GM18909 (cell line): ENCODE results near the gene ASPDH.

Experiments
- ATAC-seq: cut with Tn5 transposase; IDR thresholded peaks from one replicate; pipeline ENCODE4 v1.9.1; 2021; ENCODE audit warnings: mild to moderate bottlenecking; ENCODE audit not compliant: unreplicated experiment, poor library complexity

Gene ASPDH

DNA sequence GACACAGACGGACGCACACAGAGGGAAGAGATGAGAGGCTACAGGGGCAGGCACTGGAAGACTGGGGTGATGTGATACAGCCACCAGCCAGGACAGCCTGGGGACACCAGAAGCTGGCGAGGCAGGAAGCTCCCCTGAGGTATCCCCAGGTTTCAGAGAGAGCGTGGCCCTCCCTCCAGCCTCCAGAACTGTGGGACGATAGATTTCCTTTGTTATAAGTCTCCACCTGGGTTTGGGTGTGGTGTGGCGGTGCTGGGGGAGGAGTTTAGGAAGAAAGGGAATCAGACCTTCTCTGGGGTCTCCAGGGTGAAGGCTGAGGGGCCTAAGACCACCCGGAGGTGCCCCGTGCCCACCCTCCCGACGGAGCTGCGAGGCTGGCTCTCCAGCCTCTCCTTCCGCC lies 2.7 kb upstream of the ASPDH start:
- no peak for ATAC-seq

GRCh38 chr19:50515168-50515561 lies 1.5 kb upstream of the ASPDH start:
- ATAC-seq: no peak

GRCh38 chr19:50514346-50515167 lies 844 bp upstream of the ASPDH start:
- no peak for ATAC-seq

- ATAC-seq: no peak
Observed at GRCh38 chr19:50512999-50513745, 541 bp downstream of the ASPDH start.

DNA sequence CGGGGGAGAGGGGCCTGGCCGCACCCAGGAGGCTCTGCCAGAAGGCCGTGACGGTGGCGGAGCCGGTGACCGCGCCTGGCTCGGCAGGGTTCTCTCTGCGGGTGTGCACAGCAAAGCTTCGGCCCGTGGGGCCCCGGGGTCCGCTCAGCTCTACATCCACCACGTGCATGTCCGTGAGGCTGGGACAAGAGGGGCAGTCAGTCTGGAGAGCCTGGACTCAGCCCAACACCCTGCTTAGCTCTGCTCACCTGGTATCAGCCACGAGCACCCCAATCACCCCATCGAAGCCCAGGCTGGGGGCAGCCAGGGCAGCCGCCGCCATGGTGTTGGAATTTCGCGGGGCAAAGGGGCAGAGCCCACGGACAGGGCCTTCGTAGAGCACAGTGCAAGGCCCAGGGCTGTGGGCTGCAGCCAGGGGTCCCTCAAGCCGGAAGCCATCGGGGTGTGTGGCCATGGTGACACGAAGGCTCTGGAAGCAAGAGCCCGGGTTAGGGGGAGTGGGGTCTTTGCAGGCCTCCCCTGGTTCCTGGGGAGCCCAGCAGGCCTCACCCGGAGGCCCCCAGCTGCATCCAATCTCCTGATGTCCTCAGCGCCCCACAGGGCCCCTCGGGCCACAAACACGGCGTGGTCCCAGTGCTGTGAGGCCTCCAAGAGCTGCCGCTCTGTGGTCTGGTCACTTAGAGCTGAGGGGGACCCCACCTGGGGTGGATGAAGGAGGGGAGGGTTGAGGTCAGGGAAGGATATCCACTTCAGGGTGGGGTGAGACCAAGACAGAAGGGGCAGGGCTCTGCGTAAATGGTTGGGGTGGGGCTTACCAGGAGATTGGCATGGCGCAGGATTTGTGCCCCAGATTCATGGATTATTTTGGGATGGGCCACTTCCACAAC lies 1.4 kb downstream of the ASPDH start:
- ATAC-seq: no peak

DNA sequence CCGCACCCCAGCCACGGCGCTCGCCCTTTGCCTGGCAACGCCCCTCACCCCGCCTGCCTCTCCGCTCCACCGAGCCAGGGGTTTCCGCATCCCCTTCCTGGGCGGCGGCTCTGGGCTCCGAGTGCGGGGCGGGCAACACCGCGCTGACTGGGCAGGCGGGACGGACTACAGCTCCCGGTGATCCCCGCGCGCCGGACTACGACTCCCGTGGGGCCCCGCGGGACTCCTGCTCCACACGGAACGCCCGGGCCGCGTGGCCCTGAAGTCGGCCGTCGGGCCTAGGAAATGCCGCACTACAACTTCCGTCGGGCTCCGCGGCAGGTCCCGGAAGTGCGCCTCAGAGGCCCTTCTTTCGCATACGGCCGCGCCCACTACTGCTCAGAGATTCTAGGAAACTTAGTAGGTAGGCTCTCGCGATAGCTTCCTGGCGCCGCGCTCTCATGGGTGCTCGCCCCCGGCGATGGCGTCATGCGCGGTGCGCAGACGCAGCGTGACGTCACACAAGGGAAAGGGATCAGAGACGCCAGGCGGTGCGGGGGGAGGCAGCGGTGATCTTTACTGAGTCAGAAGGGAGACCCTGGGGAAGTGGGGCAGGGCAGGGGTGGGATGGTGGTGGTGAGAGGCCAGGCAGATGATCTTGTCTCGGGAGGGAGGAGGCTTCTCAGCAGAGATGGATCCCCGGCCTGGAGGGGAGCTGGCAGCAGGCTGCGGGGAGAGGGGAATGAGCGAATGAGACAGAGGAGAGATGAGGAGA lies 2.5 kb downstream of the ASPDH start, which contains the start of gene JOSD2:
Gene JOSD2 (minus strand): TSS at position 123 of the 754 bp plus-strand sequence. CDS start 760 bp downstream, outside the sequence.
- peak; percentile 87 for ATAC-seq

DNA sequence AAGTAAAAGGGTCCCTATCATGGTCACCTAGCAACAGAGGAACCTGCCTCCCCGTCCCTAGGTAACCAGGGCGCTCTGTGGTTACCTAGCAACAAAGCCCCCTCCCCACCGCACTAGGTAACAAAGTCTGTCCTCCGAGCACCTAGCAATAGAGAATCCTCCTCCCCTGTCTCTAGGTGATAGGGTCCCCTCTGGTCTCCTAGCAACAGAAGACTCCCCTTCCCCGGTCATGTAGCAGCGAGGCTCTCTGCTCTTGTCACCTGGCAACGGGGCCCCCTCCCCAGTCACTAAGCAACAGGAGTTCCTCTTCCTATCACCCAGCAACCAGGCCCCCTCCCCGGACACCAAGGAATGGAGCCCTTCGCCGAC lies 3.0 kb downstream of the ASPDH start:
- no peak for ATAC-seq

DNA sequence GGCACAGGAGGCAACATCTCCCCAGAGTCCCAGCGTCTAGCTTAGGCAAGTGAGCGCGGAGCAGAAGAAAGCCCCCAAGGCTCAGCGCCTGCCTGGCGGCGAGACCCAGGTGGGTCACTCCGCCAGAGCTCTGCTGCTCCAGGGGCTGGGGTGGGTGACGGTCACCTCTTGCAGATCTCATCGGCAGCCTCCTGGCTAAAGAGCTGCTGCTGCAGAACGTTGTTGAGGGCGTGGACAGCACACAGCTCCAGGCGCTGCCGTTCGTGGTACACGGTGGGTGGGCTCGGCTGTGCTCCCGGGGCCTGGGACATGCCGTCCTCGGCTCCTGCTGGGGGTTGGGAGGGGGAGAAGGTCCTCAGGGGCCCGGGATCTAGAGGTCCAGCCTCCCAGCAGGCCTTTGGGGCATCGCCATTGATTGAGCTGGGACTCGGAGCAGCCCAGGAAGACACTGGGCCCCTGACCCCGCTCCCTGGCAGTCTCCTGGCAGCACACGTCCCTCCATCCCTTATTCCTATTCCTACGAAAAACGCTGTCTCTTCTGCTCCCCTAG lies 3.5 kb downstream of the ASPDH start:
- ATAC-seq: no peak

DNA sequence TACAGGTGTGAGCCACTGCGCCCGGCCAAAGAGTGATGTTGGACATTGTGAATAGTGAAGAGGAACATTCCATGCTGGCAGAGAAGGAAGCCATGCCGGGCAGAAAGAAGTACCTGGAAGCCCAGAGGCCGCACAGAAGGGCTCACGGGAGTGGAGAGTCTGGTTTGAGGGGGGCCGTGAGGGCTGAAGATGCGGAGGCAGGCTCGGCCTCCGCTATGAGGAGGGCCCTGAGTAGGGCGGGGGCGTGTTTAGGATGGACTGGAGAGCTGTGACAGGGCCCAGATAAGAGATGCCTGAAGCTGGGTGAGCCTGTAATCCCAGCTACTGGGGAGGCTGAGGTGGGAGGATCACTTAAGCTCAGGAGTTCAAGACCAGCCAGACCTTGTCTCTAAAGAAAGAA lies 4.3 kb downstream of the ASPDH start:
- no peak for ATAC-seq

GRCh38 chr19:50508843-50509190 lies 4.9 kb downstream of the ASPDH start:
- ATAC-seq: no peak

GRCh38 chr19:50507376-50507775 lies 6.3 kb downstream of the ASPDH start:
- no peak for ATAC-seq

GRCh38 chr19:50506700-50507099 lies 7.0 kb downstream of the ASPDH start:
- no peak for ATAC-seq

DNA sequence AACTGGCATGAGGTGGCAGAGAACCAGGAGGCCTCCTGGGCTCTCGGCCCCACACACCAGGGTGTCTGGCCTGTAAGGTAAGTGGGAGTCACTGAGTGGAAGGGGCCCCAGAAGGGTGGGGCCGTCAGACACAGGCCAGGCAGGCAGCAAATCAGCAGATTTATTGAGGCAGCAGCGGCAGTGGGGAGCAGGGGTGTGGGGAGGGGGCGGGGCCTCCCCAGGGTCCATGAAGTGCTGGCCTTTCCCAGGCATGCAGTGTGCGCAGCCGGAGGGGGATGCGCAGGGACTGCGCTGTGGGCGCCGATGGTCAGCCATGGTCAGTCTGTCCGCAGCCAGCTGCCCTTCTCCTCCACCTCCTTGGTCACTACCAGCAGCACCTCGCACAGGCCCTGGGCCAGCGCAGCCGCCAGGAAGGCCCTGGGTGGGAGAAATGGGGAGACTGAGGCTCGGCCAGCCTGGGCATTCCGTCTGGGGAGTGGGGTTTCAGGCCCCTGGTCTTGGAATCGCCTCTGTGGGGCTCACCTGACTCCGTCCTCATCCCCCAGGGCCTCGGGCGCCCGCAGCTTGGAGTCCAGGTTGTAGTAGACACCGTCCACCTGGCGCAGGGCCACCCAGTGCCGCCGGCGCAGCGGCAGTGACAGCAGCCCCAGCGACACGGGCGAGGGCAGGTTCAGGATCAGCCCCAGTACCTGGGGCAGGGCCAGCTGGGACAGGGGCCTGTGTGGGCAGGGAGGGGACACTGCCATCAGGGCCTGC lies 7.7 kb downstream of the ASPDH start:
- ATAC-seq: no peak

- ATAC-seq: no peak
Observed at GRCh38 chr19:50501568-50502475, 11.9 kb downstream of the ASPDH start.

- ATAC-seq: no peak
Observed at GRCh38 chr19:50501186-50501567, 12.5 kb downstream of the ASPDH start.

DNA sequence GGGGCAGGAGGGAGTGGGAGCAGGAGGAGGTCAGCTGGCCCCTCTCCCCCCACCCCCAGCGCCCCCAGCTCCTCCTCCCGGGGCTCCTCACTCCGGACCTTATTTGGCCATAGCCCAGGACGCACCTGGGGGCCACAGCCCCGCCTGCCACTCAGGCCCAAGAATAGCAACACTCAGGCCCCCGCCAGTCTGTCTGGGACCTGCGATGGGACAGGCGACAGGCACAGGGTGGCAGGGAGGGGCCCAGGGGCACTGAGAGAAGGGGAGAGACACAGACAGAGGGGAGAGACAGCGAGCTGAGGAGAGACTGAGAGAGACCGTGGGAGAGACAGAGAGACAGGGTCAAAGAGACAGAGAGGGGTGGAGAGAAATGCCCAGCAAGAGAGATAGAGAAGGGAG lies 13.0 kb downstream of the ASPDH start:
- no peak for ATAC-seq

GRCh38 chr19:50500060-50500752 lies 13.5 kb downstream of the ASPDH start:
- ATAC-seq: no peak
